Measurements from ENCODE around the gene DSC1.

DSC1 gene

GRCh38 chr18:31148600-31148999 is 14.1 kb downstream of the DSC1 start:
- TF ChIP-seq, protein P1, sequence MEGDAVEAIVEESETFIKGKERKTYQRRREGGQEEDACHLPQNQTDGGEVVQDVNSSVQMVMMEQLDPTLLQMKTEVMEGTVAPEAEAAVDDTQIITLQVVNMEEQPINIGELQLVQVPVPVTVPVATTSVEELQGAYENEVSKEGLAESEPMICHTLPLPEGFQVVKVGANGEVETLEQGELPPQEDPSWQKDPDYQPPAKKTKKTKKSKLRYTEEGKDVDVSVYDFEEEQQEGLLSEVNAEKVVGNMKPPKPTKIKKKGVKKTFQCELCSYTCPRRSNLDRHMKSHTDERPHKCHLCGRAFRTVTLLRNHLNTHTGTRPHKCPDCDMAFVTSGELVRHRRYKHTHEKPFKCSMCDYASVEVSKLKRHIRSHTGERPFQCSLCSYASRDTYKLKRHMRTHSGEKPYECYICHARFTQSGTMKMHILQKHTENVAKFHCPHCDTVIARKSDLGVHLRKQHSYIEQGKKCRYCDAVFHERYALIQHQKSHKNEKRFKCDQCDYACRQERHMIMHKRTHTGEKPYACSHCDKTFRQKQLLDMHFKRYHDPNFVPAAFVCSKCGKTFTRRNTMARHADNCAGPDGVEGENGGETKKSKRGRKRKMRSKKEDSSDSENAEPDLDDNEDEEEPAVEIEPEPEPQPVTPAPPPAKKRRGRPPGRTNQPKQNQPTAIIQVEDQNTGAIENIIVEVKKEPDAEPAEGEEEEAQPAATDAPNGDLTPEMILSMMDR (IDR thresholded peaks at IDR 0.05) = no peak

DNA sequence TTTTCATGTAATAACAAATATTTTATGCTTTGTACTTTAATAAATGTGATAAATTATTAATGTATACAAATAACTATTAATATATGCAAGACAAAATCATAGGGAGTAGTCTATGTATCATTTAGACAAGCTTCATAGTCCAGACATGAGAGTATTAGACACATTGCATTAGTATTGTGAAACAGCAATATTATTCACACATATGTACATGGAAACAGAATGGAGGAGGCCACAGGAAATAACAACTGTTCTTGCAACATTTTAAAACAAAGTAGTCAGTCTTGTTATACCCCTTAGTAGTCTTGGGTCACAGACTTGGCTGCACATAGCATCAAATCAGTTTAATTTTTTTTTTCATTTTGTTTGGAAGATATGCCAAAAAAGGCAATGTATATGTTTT is 15.8 kb downstream of the DSC1 start:
- TF ChIP-seq, protein P1 (IDR thresholded peaks at IDR 0.05) = no peak

DNA sequence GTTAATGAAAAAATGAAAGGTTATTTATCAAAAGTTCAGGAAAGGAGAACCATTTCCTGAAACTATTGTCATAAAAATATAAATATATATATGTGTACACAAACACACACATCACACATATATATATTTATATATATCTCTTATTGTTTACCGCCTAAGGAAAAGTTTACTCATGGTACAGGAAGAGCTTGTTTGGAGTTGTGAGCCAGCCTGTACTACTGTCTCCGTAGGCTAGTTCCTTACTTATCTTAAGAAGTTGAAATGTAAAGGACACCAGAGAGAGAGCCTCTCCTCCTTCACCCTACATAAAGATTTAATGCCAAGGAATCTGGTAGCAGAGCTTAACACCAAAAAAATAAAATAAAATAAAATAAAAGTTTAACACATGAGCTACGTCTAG is 19.6 kb downstream of the DSC1 start:
- TF ChIP-seq, protein P1 (IDR thresholded peaks at IDR 0.05) = no peak

- TF ChIP-seq, protein P1 (IDR thresholded peaks at IDR 0.05) = no peak
Observed at GRCh38 chr18:31138709-31139108, 23.9 kb downstream of the DSC1 start.

GRCh38 chr18:31134988-31135529 is 27.6 kb downstream of the DSC1 start:
- TF ChIP-seq, protein P1 (IDR thresholded peaks at IDR 0.05) = no peak

DNA sequence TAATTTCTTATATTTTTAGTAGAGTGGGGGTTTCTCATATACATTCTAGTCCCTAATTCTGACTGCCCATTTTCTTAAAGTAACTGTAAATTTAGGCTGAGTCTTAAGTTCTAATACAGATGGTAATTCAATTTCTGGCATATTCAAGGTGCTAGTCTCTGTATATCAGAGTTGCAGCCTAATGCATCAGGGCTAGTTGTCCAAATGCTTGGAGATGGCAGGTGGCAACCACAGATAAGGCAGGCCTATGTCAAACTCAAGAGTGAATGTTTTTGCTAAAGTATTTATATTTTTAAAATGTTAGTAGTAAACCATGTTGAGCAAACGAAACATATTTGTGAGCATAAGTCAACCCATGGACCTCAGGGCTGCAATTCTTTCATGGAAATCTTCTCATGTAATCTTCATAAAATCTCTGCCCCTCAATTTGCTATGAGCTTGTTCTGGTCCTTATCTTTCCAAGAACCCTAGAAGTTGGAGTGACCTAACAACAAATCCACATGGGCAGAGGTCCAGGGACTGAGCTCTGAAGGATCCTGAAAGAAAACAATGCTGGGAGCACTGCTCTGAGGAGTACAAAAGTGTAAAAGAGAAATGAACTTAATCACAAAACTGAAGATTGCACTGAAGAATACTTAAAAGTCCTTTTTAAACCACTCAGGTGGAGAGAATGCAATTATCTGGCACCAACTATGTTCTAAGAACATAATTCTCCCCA is 33.1 kb downstream of the DSC1 start:
- TF ChIP-seq, protein P1 (IDR thresholded peaks at IDR 0.05) = no peak

DNA sequence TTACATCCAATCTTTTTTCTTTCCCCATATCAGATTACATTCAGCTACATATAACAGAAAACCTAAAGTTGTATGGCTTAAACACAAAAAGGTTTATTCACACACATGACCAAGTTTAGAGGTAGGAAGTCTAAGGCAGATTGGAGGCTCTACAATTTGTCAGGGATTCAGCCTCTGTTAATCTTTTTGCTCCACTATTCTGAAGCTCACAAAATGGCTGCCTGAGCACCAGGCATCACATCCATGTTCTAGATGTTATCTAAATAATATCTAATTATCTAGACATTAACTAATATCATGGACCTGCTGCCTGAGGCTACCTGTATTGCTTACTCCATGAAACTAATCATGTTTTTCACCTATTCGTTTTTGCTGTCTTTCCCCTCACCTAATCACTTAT is 36.8 kb downstream of the DSC1 start:
- TF ChIP-seq, protein P1 (IDR thresholded peaks at IDR 0.05) = no peak
